K562 (cell line): ENCODE measurements around the gene LMAN1L. TPM values are rescaled to one million over a fixed set of nuclear protein-coding genes. Genes with fewer than 3 reads are reported as not detected.

Source experiments
- ATAC-seq: fragments of 200-7000 bp; cut with Tn5 transposase; 3 replicates; pipeline ENCODE4 v1.9.1; 2020; ENCODE audit warnings: moderate library complexity
- BruUV-seq: library from RNA; stranded (reverse); fragments of 400-500 nt; replicated peaks from 2 replicates; lab custom pipeline; 2021; lab: Mats Ljungman, UMichigan
- CTCF ChIA-PET: fragments of 300-600 bp; formaldehyde crosslinking; extraction: SDS; loops from one replicate; lab custom pipeline; 2021; ENCODE audit warnings: low intra/inter-chr PET ratio; lab: Yijun Ruan, JAX
- POLR2A ChIA-PET: fragments of 300-600, 350-650 bp; sonication (Branson Sonifier 250); formaldehyde crosslinking; extraction: SDS; loops from one replicate; lab custom pipeline; 2021; ENCODE audit warnings: antibody characterized with exemption, inconsistent platforms; lab: Yijun Ruan, JAX
- DNase-seq, 4 experiments: peaks; one replicate each; pipeline versions ENCODE4 v3.0.0 to v3.0.0-alpha.2; 2011 to 2018; ENCODE audit warnings: low spot score in 3 of 4, mixed read lengths in 3 of 4; ENCODE audit errors: extremely low read depth in 1 of 4
- FAIRE-seq: peaks from 2 replicates; lab custom pipeline; 2011; peaks lifted over from hg19 to GRCh38; lab: Jason Lieb, UNC
- H2AFZ ChIP-seq: 2 replicates; pipeline ENCODE4 v1.6.0; 2011; ENCODE audit warnings: low read depth, low read length, control low read depth, inconsistent platforms
- H3K27ac ChIP-seq: fragments of 200-600 bp; 3 replicates; pipeline ENCODE4 v1.8.0; 2011; ENCODE audit warnings: low read depth, mild to moderate bottlenecking, control low read depth, inconsistent platforms, low read length, moderate library complexity, mixed read lengths; ENCODE audit errors: extremely low read depth
- H3K27me3 ChIP-seq, 2 experiments: fragments of 300-600 bp in 1 of 2; 2 replicates in 1 of 2; 3 replicates in 1 of 2; pipeline versions ENCODE4 v1.6.0 to v1.8.0; 2011; ENCODE audit warnings: inconsistent platforms in 2 of 2, low read length in 2 of 2, mild to moderate bottlenecking in 1 of 2, mixed read lengths in 1 of 2, moderate library complexity in 1 of 2; ENCODE audit not compliant: control insufficient read depth in 2 of 2, insufficient read depth in 2 of 2
- H3K36me3 ChIP-seq: fragments of 300-600 bp; 3 replicates; pipeline ENCODE4 v1.8.0; 2011; ENCODE audit warnings: mild to moderate bottlenecking, low read length, inconsistent platforms; ENCODE audit not compliant: control insufficient read depth, insufficient read depth
- H3K4me1 ChIP-seq, 2 experiments: fragments of 200-600 bp in 1 of 2; replicated peaks in 1 of 2; 2 replicates in 1 of 2; 3 replicates in 1 of 2; pipeline versions ENCODE4 v1.5.1 to v1.8.0; 2011; ENCODE audit warnings: inconsistent platforms in 2 of 2, low read length in 2 of 2, mild to moderate bottlenecking in 1 of 2, mixed read lengths in 1 of 2, moderate library complexity in 1 of 2; ENCODE audit not compliant: control insufficient read depth in 2 of 2, insufficient read depth in 2 of 2
- H3K4me2 ChIP-seq: 2 replicates; pipeline ENCODE4 v1.6.1; 2011; ENCODE audit warnings: low read length, control low read depth, inconsistent platforms, mixed read lengths; ENCODE audit not compliant: insufficient read depth
- H3K4me3 ChIP-seq: fragments of 200-600 bp; sonication (generic), shearing (Covaris generic); 2 replicates; pipeline ENCODE4 v1.5.1; 2016; ENCODE audit warnings: control low read depth, inconsistent platforms
- H3K79me2 ChIP-seq: fragments of 200-600 bp; 3 replicates; pipeline ENCODE4 v1.8.0; 2011; ENCODE audit warnings: low read length, inconsistent platforms; ENCODE audit not compliant: control insufficient read depth, insufficient read depth
- H3K9ac ChIP-seq, 2 experiments: 2 replicates each; pipeline versions ENCODE4 v1.6.0 to v1.6.1; 2011; ENCODE audit warnings: low read depth in 2 of 2, low read length in 2 of 2, control low read depth in 1 of 2, inconsistent platforms in 1 of 2, mild to moderate bottlenecking in 1 of 2, mixed read lengths in 1 of 2; ENCODE audit not compliant: insufficient read depth in 1 of 2
- H3K9me1 ChIP-seq: one replicate; pipeline ENCODE4 v1.6.0; 2011; ENCODE audit warnings: inconsistent platforms, mild to moderate bottlenecking, low read length, moderate library complexity; ENCODE audit not compliant: control insufficient read depth, insufficient read depth
- H3K9me3 ChIP-seq: replicated peaks from 2 replicates; pipeline ENCODE4 v1.5.1; 2011; ENCODE audit warnings: low read depth, low read length, inconsistent platforms; ENCODE audit not compliant: control insufficient read depth, insufficient read depth
- H4K20me1 ChIP-seq: replicated peaks from 2 replicates; pipeline ENCODE4 v1.6.1; 2011; ENCODE audit warnings: low read length, inconsistent platforms, mixed read lengths; ENCODE audit not compliant: control insufficient read depth, insufficient read depth
- DACH1 ChIP-seq: fragments of 450-650 bp; IDR thresholded peaks from 2 replicates; pipeline ENCODE4 v1.6.1; 2018; ENCODE audit not compliant: partially characterized antibody
- ESRRB ChIP-seq: fragments of 250-450 bp; sonication (Bioruptor Pico); IDR thresholded peaks from 2 replicates; pipeline ENCODE4 v1.5.0; 2020; ENCODE audit warnings: mild to moderate bottlenecking, moderate library complexity, borderline replicate concordance
- FIP1L1 ChIP-seq: fragments of 200-400 bp; formaldehyde crosslinking; IDR thresholded peaks from 2 replicates; pipeline ENCODE4 v1.6.1; 2018; ENCODE audit warnings: mild to moderate bottlenecking, low read depth, low read length; ENCODE audit not compliant: poor library complexity, severe bottlenecking
- HDAC2 ChIP-seq: fragments of 450-650 bp; IDR thresholded peaks from 2 replicates; pipeline ENCODE4 v1.6.1; 2016; ENCODE audit warnings: mild to moderate bottlenecking
- MNT ChIP-seq, 2 experiments: fragments of 450-650 bp; conservative IDR thresholded peaks; 2 replicates each; pipeline ENCODE4 v1.6.1; 2017; ENCODE audit warnings: mild to moderate bottlenecking in 2 of 2, moderate library complexity in 2 of 2
- SRSF7 ChIP-seq: fragments of 200-400 bp; formaldehyde crosslinking; optimal IDR thresholded peaks from 2 replicates; pipeline ENCODE3; 2017; ENCODE audit warnings: mild to moderate bottlenecking, low read depth, low read length
- STAT6 ChIP-seq: sonication (generic); formaldehyde crosslinking; IDR thresholded peaks from 2 replicates; pipeline ENCODE4 v1.8.1; 2023; ENCODE audit warnings: mild to moderate bottlenecking, missing genetic modification reagents
- ZNF518B ChIP-seq: fragments of 250-450 bp; sonication (Bioruptor Pico); IDR thresholded peaks from 2 replicates; pipeline ENCODE4 v1.5.0; 2021; ENCODE audit warnings: mild to moderate bottlenecking, moderate library complexity
- ZSCAN32 ChIP-seq: fragments of 450-650 bp; formaldehyde crosslinking; IDR thresholded peaks from 2 replicates; pipeline ENCODE4 v1.4.0; 2020; ENCODE audit warnings: mild to moderate bottlenecking, moderate library complexity
- WGBS: fragments of 100-300 bp; shearing (Covaris generic); methylation state at CpG from one replicate; pipeline ENCODE4 v1.1.6; 2016; ENCODE audit warnings: low coverage, mixed read lengths; ENCODE audit not compliant: insufficient coverage; ENCODE audit errors: missing lambda C conversion rate; 5-methylcytosine and 5-hydroxymethylcytosine counted together
- in situ Hi-C: fragments of 300-500 bp; cut with MboI; formaldehyde crosslinking; loops from 4 replicates; pipeline ENCODE4 v1.15.0; 2018; ENCODE audit warnings: inconsistent platforms, mixed read lengths
- intact Hi-C: fragments of 100-400 bp; cut with micrococcal nuclease; formaldehyde crosslinking; loops from 2 replicates; pipeline ENCODE4 v1.14.2; 2022
- polyA plus RNA-seq, 8 experiments: library from polyadenylated mRNA; depleted of rRNA in 4 of 8; stranded (reverse) in 5 of 8; unstranded in 3 of 8; fragments of >200 nt; fragmentation: Nextera tagmentation in 2 of 8; fragmentation: Illumina TruSeq in 1 of 8; extraction: Ambion mirVana in 2 of 8; extraction: Trizol in 1 of 8; gene quantifications; 2 replicates each; pipeline versions ENCODE4 v1.2.1 to v1.2.3, GENCODE V29; 2011 to 2014; ENCODE audit warnings: inconsistent platforms in 1 of 8, missing spikeins in 1 of 8
- total RNA-seq, 7 experiments: library from RNA; depleted of rRNA in 6 of 7; stranded (reverse); fragments of >200 nt in 6 of 7; fragmentation: Illumina TruSeq in 2 of 7; extraction: Trizol in 2 of 7; gene quantifications; 2 replicates each; pipeline versions ENCODE4 v1.2.1 to v1.2.3, GENCODE V29; 2011 to 2021; ENCODE audit warnings: low replicate concordance in 1 of 7
- TF ChIP-seq, protein P1 (sequence below): IDR thresholded peaks from 2 replicates; pipeline ENCODE4 v1.6.1; 2016; ENCODE audit warnings: missing genetic modification characterization, missing compliant biosample characterization
- TF ChIP-seq, protein P2 (sequence below): sonication (generic); formaldehyde crosslinking; IDR thresholded peaks from 2 replicates; pipeline ENCODE4 v1.8.0; 2022; ENCODE audit warnings: missing genetic modification reagents, mild to moderate bottlenecking, moderate library complexity, borderline replicate concordance

The LMAN1L gene
- total and polyA plus RNA-seq, 9 of the 15 experiments (the other 6 are each of a cell fraction or from before 2014, with no cell fraction given): not detected

DNA sequence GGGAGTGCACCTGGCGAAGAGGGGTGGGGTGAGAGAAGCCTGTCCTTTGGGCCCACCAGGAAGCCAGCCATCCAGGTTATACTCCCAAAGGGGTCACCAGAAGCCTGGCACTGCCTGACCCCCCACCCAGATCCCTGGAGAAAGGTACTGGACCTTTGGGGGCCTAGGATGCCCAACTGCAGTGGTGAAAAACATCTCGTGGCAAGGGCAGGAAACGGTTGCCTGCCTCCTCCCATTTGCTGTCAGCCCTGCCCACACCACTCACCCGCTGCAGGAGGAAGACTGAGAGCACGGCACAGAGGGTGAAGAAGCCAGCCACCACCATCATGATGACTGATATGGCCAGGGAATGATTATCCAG is 32.6 kb downstream of the LMAN1L start:
- Histone ChIP-seq H3K27ac (no peak overlapping the region), H3K9ac (peak overlapping the region in 1 of 2 experiments; percentile 61; a peak in 2 of 4 replicates)
- TF ChIP-seq ESRRB (CRISPR knock-in tag) (no peak), MNT (conservative IDR thresholded peaks at IDR 0.05) (no peak), ZSCAN32 (CRISPR knock-in tag) (no peak), HDAC2 (no peak), ZNF518B (CRISPR knock-in tag) (no peak), FIP1L1 (no peak), DACH1 (no peak), STAT6 (no peak), SRSF7 (no peak)
- TF ChIP-seq, protein P1, sequence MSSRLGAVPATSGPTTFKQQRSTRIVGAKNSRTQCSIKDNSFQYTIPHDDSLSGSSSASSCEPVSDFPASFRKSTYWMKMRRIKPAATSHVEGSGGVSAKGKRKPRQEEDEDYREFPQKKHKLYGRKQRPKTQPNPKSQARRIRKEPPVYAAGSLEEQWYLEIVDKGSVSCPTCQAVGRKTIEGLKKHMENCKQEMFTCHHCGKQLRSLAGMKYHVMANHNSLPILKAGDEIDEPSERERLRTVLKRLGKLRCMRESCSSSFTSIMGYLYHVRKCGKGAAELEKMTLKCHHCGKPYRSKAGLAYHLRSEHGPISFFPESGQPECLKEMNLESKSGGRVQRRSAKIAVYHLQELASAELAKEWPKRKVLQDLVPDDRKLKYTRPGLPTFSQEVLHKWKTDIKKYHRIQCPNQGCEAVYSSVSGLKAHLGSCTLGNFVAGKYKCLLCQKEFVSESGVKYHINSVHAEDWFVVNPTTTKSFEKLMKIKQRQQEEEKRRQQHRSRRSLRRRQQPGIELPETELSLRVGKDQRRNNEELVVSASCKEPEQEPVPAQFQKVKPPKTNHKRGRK (tag): no peak
- TF ChIP-seq, protein P2, sequence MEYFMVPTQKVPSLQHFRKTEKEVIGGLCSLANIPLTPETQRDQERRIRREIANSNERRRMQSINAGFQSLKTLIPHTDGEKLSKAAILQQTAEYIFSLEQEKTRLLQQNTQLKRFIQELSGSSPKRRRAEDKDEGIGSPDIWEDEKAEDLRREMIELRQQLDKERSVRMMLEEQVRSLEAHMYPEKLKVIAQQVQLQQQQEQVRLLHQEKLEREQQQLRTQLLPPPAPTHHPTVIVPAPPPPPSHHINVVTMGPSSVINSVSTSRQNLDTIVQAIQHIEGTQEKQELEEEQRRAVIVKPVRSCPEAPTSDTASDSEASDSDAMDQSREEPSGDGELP (CRISPR knock-in tag): no peak

More for the DNA sequence above, 32.6 kb downstream of the LMAN1L start:
- FAIRE-seq: no peak
- no peak for DNase-seq
- no peaks in the 10 kb centered on the region for H3K9me3 ChIP-seq
- peaks cover 19 to 41% of the 10 kb centered on the region in 2 experiments; a peak in 4 of 5 replicates for H3K4me1 ChIP-seq
- no peak for ATAC-seq
- peaks cover 54% of the 10 kb centered on the region; the same call in 2 of the 3 replicates for H3K36me3 ChIP-seq
- H3K4me2 ChIP-seq: no peak overlapping the region
- ChIA-PET POLR2A (interaction anchor here (1.1 to 1.9 kb wide), 4 partner anchors 11 to 110 kb away, joined by 3 to 4 read pairs (median 4); no protein-coding TSS in a partner anchor), CTCF (no interaction called here)
- intact Hi-C loops: no loop called here
- peaks cover 4% of the 10 kb centered on the region; the same call in 1 of the 2 replicates for H4K20me1 ChIP-seq
- peaks cover 11% of the 10 kb centered on the region for H3K9me1 ChIP-seq
- H2AFZ ChIP-seq: no peak overlapping the region
- BruUV-seq: no TSS peak
- no peak overlapping the region for H3K4me3 ChIP-seq
- in situ Hi-C loops: no loop called here
- H3K79me2 ChIP-seq: peaks cover 14% of the 10 kb centered on the region; the same call in 2 of the 3 replicates
- H3K27me3 ChIP-seq: no peaks in the 10 kb centered on the region
- WGBS: 82% methylated on average over 3 of the region's 5 CpGs
